ENCODE results near the gene ATP1A1. TPM values are rescaled to one million over a fixed set of nuclear protein-coding genes. Genes with fewer than 3 reads are reported as not detected.

The ATP1A1 gene
- total and polyA plus RNA-seq, 9 of the 15 experiments (the other 6 are each of a cell fraction or from before 2014, with no cell fraction given), result 99.3 to 513 (median 234) TPM

DNA sequence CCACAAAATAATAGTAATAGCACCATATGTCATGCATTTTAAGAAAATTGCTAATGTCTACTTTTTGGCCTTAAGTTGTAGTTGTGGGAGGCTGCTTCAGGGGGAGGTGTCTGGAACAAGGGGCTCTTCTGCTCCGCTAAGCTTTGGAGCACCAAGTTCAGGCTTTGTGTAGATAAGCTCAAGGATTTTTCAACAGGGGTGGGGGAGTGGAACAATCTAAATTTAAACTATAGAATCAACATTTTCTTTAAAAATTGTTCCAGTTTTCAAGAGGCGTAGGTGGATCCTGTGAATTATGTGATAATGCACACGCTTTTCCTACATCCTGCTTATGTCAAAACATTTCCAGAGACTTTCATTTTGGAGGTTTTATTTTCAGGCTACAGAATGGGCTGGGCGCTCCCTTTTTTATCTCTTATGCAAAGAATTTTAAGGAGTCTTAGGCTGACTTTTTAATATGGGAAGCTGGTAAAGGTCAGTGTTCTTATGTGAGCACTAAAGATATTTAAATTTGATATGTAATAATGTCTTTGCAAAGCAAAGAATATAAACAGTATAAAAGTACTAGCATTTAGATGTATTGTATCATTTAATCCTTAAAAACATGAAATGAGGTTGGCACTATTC, 9.9 kb downstream of the ATP1A1 start (continued):
- TF ChIP-seq NR2C1 (IDR thresholded peaks at IDR 0.05) (no peak), NR2C1 (tag; IDR thresholded peaks at IDR 0.05) (no peak), IFI16 (CRISPR knock-in tag; IDR thresholded peaks at IDR 0.05) (no peak), XRCC3 (IDR thresholded peaks at IDR 0.05) (no peak), FOXP1 (CRISPR knock-in tag; IDR thresholded peaks at IDR 0.05) (no peak), YBX1 (IDR thresholded peaks at IDR 0.05) (no peak), EP400 (IDR thresholded peaks at IDR 0.05) (no peak), CHD4 (IDR thresholded peaks at IDR 0.05; ENCODE audit: insufficient read depth, insufficient replicate concordance, low read depth, low read length, poor library complexity, severe bottlenecking) (no peak), SMARCE1 (IDR thresholded peaks at IDR 0.05) (0 out of 2 replicates have a peak, but pooled peaks have one; percentile 21), MEF2D (tag; conservative IDR thresholded peaks at IDR 0.05; ENCODE audit: low read depth) (no peak), CHCHD3 (CRISPR knock-in tag; IDR thresholded peaks at IDR 0.05) (no peak), ZNF695 (CRISPR knock-in tag; IDR thresholded peaks at IDR 0.05) (no peak), ILF3 (IDR thresholded peaks at IDR 0.05; ENCODE audit: borderline replicate concordance) (no peak), TAL1 (IDR thresholded peaks at IDR 0.05) (no peak), ZNF184 (CRISPR knock-in tag; IDR thresholded peaks at IDR 0.05) (no peak)
- TF ChIP-seq, protein P1, sequence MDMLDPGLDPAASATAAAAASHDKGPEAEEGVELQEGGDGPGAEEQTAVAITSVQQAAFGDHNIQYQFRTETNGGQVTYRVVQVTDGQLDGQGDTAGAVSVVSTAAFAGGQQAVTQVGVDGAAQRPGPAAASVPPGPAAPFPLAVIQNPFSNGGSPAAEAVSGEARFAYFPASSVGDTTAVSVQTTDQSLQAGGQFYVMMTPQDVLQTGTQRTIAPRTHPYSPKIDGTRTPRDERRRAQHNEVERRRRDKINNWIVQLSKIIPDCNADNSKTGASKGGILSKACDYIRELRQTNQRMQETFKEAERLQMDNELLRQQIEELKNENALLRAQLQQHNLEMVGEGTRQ (CRISPR knock-in tag; IDR thresholded peaks at IDR 0.05), result no peak
- TF ChIP-seq, protein P2, sequence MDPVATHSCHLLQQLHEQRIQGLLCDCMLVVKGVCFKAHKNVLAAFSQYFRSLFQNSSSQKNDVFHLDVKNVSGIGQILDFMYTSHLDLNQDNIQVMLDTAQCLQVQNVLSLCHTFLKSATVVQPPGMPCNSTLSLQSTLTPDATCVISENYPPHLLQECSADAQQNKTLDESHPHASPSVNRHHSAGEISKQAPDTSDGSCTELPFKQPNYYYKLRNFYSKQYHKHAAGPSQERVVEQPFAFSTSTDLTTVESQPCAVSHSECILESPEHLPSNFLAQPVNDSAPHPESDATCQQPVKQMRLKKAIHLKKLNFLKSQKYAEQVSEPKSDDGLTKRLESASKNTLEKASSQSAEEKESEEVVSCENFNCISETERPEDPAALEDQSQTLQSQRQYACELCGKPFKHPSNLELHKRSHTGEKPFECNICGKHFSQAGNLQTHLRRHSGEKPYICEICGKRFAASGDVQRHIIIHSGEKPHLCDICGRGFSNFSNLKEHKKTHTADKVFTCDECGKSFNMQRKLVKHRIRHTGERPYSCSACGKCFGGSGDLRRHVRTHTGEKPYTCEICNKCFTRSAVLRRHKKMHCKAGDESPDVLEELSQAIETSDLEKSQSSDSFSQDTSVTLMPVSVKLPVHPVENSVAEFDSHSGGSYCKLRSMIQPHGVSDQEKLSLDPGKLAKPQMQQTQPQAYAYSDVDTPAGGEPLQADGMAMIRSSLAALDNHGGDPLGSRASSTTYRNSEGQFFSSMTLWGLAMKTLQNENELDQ (CRISPR knock-in tag; IDR thresholded peaks at IDR 0.05; ENCODE audit: borderline replicate concordance), result no peak
- TF ChIP-seq, protein P3, sequence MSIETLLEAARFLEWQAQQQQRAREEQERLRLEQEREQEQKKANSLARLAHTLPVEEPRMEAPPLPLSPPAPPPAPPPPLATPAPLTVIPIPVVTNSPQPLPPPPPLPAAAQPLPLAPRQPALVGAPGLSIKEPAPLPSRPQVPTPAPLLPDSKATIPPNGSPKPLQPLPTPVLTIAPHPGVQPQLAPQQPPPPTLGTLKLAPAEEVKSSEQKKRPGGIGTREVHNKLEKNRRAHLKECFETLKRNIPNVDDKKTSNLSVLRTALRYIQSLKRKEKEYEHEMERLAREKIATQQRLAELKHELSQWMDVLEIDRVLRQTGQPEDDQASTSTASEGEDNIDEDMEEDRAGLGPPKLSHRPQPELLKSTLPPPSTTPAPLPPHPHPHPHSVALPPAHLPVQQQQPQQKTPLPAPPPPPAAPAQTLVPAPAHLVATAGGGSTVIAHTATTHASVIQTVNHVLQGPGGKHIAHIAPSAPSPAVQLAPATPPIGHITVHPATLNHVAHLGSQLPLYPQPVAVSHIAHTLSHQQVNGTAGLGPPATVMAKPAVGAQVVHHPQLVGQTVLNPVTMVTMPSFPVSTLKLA (conservative IDR thresholded peaks at IDR 0.05), result 0 out of 4 replicates have a peak, but pooled peaks of 1 of the 2 experiments have one; percentile 14
